Calu3 (cell line): ENCODE results near the gene LMF1. TPM values are rescaled to one million over a fixed set of nuclear protein-coding genes. Genes with fewer than 3 reads are reported as not detected.

ENCODE experiments used
- BruUV-seq: library from RNA; stranded (reverse); fragments of 400-500 nt; replicated peaks from 2 replicates; lab custom pipeline; 2021; lab: Mats Ljungman, UMichigan
- CTCF ChIA-PET: fragments of 300-600 bp; sonication (Branson Sonifier 250); formaldehyde crosslinking; loops from one replicate; lab custom pipeline; 2022; ENCODE audit warnings: antibody characterized with exemption; lab: Charles Lee
- DNase-seq: peaks from one replicate; pipeline ENCODE4 v3.0.0; 2022
- H3K27ac Mint-ChIP-seq: one replicate; pipeline ENCODE4 v1.8.0; 2022; ENCODE audit warnings: mixed read lengths; ENCODE audit not compliant: unreplicated experiment
- H3K27me3 Mint-ChIP-seq: one replicate; pipeline ENCODE4 v1.8.0; 2022; ENCODE audit warnings: mixed read lengths; ENCODE audit not compliant: unreplicated experiment
- H3K36me3 Mint-ChIP-seq: one replicate; pipeline ENCODE4 v1.8.0; 2022; ENCODE audit warnings: mild to moderate bottlenecking, moderate library complexity, mixed read lengths; ENCODE audit not compliant: insufficient read depth, unreplicated experiment
- H3K4me1 Mint-ChIP-seq: one replicate; pipeline ENCODE4 v1.8.0; 2022; ENCODE audit warnings: mild to moderate bottlenecking, low read depth, mixed read lengths; ENCODE audit not compliant: unreplicated experiment
- H3K4me3 Mint-ChIP-seq: one replicate; pipeline ENCODE4 v1.8.0; 2022; ENCODE audit warnings: mild to moderate bottlenecking, low read depth, moderate library complexity, mixed read lengths; ENCODE audit not compliant: unreplicated experiment
- H3K9me3 Mint-ChIP-seq: one replicate; pipeline ENCODE4 v1.8.0; 2022; ENCODE audit warnings: low read depth, mixed read lengths; ENCODE audit not compliant: unreplicated experiment
- intact Hi-C: fragments of 100-400 bp; cut with micrococcal nuclease; formaldehyde crosslinking; loops from one replicate; pipeline ENCODE4 v1.10.0; 2022; ENCODE audit not compliant: unreplicated experiment
- total RNA-seq: library from RNA; stranded (reverse); gene quantifications from 2 replicates; pipeline ENCODE4 v1.2.3, GENCODE V29; 2022
- TF ChIP-seq, protein P1 (sequence below): fragments of 200-600 bp; IDR thresholded peaks from one replicate; pipeline ENCODE4 v1.8.0; 2022; ENCODE audit warnings: antibody characterized with exemption; ENCODE audit not compliant: unreplicated experiment

Gene LMF1
- total RNA-seq, 1 experiment from 2014 or later: 31.9 TPM

DNA sequence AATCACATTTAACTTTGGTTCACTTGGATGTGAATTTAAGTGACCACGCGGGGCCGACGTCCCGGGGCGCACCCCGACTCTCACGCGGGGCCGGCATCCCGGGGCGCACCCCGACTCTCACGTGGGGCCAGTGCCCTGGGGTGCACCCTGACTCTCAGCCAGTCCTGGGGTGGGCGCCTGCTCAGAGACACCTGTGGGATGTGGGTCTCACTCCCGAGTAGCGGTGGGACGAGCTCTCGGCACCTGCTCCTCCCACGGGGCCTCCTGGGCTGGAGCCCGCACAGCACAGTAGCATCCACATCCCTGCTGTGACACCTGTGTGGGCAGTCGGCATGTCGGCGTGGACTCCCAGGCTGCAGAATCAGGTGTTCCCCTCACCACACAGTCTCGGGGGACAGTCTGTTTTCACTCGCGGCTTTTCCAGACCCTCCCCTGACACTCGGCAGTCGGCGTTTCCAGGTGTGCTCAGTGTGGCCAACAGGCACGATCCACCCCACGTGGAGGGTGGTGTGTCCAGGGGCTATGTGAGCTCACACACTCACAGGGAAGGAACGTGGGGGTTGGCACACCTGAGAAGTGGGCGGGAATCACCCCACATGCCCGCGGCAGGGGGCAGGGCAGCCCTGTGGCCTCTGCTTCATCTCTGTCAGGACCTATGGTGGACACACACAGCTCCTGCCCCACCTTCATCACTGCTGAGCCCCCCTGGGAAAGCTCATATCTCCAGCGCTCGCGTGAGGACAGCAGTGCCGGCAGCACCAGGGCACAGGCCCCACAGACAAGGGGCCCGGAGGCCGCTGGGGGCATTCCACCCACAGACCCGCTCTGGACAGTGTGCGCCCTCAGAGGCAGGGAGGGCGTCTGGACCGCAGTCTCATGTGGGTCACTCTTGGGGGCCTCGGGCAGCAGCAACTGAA, 51.8 kb downstream of the LMF1 start:
- no peaks in the 10 kb centered on the region for H3K4me1 Mint-ChIP-seq
- H3K36me3 Mint-ChIP-seq: no peaks in the 10 kb centered on the region
- H3K27ac Mint-ChIP-seq: no peak overlapping the region
- TF ChIP-seq, protein P1, sequence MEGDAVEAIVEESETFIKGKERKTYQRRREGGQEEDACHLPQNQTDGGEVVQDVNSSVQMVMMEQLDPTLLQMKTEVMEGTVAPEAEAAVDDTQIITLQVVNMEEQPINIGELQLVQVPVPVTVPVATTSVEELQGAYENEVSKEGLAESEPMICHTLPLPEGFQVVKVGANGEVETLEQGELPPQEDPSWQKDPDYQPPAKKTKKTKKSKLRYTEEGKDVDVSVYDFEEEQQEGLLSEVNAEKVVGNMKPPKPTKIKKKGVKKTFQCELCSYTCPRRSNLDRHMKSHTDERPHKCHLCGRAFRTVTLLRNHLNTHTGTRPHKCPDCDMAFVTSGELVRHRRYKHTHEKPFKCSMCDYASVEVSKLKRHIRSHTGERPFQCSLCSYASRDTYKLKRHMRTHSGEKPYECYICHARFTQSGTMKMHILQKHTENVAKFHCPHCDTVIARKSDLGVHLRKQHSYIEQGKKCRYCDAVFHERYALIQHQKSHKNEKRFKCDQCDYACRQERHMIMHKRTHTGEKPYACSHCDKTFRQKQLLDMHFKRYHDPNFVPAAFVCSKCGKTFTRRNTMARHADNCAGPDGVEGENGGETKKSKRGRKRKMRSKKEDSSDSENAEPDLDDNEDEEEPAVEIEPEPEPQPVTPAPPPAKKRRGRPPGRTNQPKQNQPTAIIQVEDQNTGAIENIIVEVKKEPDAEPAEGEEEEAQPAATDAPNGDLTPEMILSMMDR: no peak
- no peak for DNase-seq
- peaks cover 8% of the 10 kb centered on the region for H3K9me3 Mint-ChIP-seq
- no peak overlapping the region for H3K4me3 Mint-ChIP-seq
- intact Hi-C loops: no loop called here
- CTCF ChIA-PET: interaction anchor here (0.5 kb wide), 1 partner anchor 24 kb away, joined by 4 read pairs; no protein-coding TSS in a partner anchor
- H3K27me3 Mint-ChIP-seq: no peaks in the 10 kb centered on the region
- BruUV-seq: no TSS peak

DNA sequence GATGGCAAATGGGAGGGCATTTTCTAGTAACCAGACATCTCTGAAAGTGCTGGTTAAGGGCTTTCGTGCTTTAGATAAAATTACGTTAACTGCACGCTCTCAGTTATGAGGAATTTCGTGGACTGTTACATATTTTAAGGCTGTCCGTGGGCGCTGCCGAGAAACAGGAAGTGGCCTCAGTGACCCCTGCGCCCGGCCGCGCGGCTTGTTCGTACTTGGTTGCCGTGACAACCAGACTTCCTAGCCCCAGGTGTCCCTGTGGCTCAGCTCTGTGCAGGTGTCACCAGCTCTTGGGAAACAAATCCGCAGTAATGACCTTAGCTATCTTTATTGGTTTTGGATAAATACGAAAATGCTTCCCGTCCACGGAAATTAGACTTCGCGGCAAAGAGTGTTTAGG, 52.7 kb downstream of the LMF1 start:
- Mint-ChIP-seq H3K4me3 (no peak overlapping the region), H3K27me3 (no peaks in the 10 kb centered on the region), H3K27ac (no peak overlapping the region), H3K4me1 (no peaks in the 10 kb centered on the region), H3K36me3 (no peaks in the 10 kb centered on the region), H3K9me3 (peaks cover 8% of the 10 kb centered on the region)
- no peak for DNase-seq
- TF ChIP-seq, protein P1: no peak
- intact Hi-C loops: no loop called here
- CTCF ChIA-PET: no interaction called here
- BruUV-seq: no TSS peak

DNA sequence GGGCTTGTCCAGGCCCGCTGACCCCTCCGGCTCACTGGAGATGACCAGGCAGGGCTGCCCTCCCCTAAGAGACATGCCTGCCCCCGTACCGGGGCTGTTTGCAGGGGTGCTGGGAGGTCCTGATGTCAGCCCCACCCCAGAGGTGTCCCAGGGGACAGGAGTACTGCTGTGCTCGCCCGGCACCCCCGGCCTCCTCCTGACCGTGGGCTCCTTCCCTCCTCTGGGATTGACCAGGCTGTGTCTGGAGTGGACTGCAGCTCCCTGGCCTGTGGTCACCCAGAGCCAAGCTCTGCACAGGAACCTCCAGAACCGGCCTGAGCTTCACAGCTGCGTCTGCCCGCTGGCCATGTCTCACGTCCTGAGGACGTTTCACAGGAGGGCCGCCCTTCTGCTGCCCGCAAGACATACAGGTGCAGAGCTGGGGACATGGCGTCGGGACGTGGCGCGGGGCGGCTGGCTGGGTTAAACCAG, 53.2 kb downstream of the LMF1 start:
- no TSS peak for BruUV-seq
- no peaks in the 10 kb centered on the region for H3K27me3 Mint-ChIP-seq
- no peak overlapping the region for H3K4me3 Mint-ChIP-seq
- H3K4me1 Mint-ChIP-seq: no peaks in the 10 kb centered on the region
- CTCF ChIA-PET: no interaction called here
- TF ChIP-seq, protein P1: no peak
- no peak overlapping the region for H3K27ac Mint-ChIP-seq
- intact Hi-C loops: no loop called here
- peaks cover 8% of the 10 kb centered on the region for H3K9me3 Mint-ChIP-seq
- no peak for DNase-seq
- no peaks in the 10 kb centered on the region for H3K36me3 Mint-ChIP-seq

DNA sequence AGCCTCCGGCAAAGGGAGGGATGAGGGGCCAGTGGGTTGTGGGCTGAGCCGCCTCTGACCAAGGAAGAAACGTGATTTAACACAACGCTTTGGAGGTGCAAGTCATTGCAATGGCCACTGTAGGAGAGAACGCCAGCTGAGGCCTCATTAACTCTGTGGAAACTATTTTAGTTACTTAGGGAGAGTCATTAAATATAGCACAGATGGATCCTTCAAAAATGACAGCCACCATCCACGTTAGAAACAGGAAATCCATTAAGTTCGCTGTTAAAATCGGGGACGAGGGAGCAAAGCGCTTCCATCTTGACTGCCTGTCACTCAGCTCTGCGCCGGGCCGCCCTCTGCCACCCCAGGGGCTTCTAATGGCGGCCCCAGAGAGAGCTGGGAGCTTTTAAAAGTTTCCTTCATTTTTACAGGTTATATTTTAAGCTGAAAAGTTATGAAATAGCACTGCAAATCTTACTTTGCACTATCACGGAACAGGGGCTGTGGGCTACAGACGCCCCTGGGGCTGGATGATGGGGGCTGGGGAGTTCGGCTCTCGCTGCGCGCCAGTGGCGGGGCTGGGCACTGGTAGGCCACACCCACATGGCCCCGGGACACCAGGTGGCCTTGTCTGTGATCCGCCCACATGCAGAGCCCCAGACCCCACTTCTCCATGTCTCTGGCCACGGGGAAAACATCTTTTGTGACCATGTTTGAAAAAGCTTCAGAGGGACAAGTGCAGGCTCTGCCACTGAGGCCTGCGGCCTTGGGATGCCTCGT, 54.6 kb downstream of the LMF1 start:
- CTCF ChIA-PET: no interaction called here
- no peaks in the 10 kb centered on the region for H3K9me3 Mint-ChIP-seq
- H3K36me3 Mint-ChIP-seq: no peaks in the 10 kb centered on the region
- TF ChIP-seq, protein P1: no peak
- no peak overlapping the region for H3K4me3 Mint-ChIP-seq
- no peak for DNase-seq
- no peaks in the 10 kb centered on the region for H3K27me3 Mint-ChIP-seq
- BruUV-seq: no TSS peak
- no peak overlapping the region for H3K27ac Mint-ChIP-seq
- intact Hi-C loops: no loop called here
- no peaks in the 10 kb centered on the region for H3K4me1 Mint-ChIP-seq
